ENCODE data around the gene ERAL1. TPM values are rescaled to one million over a fixed set of nuclear protein-coding genes. Genes with fewer than 3 reads are reported as not detected.

The ERAL1 gene
- total and polyA plus RNA-seq, 2 of the 4 experiments (the other 2 are of a cell fraction): 34.1 to 62.3 TPM

DNA sequence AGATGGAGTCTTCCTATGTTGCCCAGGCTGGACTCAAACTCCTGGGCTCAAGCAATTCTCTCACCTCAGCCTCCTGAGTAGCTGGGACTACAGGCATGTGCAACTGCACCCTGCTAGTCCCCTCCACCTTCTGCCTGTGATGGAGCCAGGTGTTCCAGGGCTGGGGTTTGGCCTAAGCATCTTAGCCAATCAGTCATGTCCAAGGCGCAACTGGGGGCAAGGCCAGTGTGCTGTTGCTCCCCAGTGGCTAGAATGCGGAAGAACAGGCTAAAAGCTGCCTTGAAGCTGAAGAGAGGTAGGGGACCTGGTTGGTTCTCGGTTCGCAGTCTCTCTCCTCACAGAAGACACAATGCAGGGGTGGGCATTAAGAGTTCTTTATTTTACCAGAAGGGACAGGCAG lies 24.2 kb downstream of the ERAL1 start:
- peaks cover 42% of the 10 kb centered on the region for H3K36me3 ChIP-seq (ENCODE audit: control insufficient read depth, insufficient read depth, low read length)
- no peaks in the 10 kb centered on the region for H3K9me1 ChIP-seq (ENCODE audit: insufficient read depth, low read length)
- POLR2A ChIA-PET (ENCODE audit: unreplicated experiment): no interaction called here
- no peak overlapping the region for H2BK5ac ChIP-seq (ENCODE audit: low read depth, low read length, poor library complexity, severe bottlenecking)
- intact Hi-C loops (cut with micrococcal nuclease): loop anchor here (1.0 kb wide), 1 partner anchor 116 kb away; no protein-coding TSS in a partner anchor
- no peak overlapping the region for H3K23ac ChIP-seq (ENCODE audit: low read depth, low read length)
- no peak overlapping the region for H2AFZ ChIP-seq (replicated peaks; ENCODE audit: low read length, poor library complexity)
- H2BK120ac ChIP-seq (ENCODE audit: low read depth, low read length): no peak overlapping the region
- BruUV-seq (replicated peaks): no TSS peak
- no peak overlapping the region for H3K14ac ChIP-seq (replicated peaks; ENCODE audit: low read depth, low read length)
- no peak overlapping the region for H4K8ac ChIP-seq (ENCODE audit: low read depth in 2 of 2, low read length in 2 of 2)
- H3K18ac ChIP-seq (ENCODE audit: low read depth, low read length): no peak overlapping the region
- no peak overlapping the region for H2BK20ac ChIP-seq (ENCODE audit: low read depth, low read length)
- no peak overlapping the region for H3K56ac ChIP-seq (ENCODE audit: extremely low read depth, insufficient read depth, low read length)
- H3K9me3 ChIP-seq (ENCODE audit: control insufficient read depth, insufficient read depth, low read length): no peaks in the 10 kb centered on the region
- dilution Hi-C loops (cut with HindIII; ENCODE audit: low sequenced_read_pairs, unreplicated experiment): no loop called here
- no peak overlapping the region for H3K27ac ChIP-seq (ENCODE audit: insufficient read depth, low read length)
- TF ChIP-seq, protein P1, sequence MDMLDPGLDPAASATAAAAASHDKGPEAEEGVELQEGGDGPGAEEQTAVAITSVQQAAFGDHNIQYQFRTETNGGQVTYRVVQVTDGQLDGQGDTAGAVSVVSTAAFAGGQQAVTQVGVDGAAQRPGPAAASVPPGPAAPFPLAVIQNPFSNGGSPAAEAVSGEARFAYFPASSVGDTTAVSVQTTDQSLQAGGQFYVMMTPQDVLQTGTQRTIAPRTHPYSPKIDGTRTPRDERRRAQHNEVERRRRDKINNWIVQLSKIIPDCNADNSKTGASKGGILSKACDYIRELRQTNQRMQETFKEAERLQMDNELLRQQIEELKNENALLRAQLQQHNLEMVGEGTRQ (IDR thresholded peaks at IDR 0.05; ENCODE audit: low read depth, low read length): no peak
- TF ChIP-seq, protein P2, sequence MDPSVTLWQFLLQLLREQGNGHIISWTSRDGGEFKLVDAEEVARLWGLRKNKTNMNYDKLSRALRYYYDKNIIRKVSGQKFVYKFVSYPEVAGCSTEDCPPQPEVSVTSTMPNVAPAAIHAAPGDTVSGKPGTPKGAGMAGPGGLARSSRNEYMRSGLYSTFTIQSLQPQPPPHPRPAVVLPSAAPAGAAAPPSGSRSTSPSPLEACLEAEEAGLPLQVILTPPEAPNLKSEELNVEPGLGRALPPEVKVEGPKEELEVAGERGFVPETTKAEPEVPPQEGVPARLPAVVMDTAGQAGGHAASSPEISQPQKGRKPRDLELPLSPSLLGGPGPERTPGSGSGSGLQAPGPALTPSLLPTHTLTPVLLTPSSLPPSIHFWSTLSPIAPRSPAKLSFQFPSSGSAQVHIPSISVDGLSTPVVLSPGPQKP (IDR thresholded peaks at IDR 0.05; ENCODE audit: borderline replicate concordance, low read depth, low read length): no peak
- TF ChIP-seq BHLHE40 (IDR thresholded peaks at IDR 0.05; ENCODE audit: low read depth, low read length) (no peak), POLR2A (IDR thresholded peaks at IDR 0.05; ENCODE audit: low read depth, low read length) (no peak), RFX5 (IDR thresholded peaks at IDR 0.05; ENCODE audit: low read depth, low read length) (no peak), FOS (IDR thresholded peaks at IDR 0.05; ENCODE audit: low read depth, low read length) (no peak), NFE2L2 (IDR thresholded peaks at IDR 0.05; ENCODE audit: low read depth, low read length) (no peak), SMC3 (IDR thresholded peaks at IDR 0.05; ENCODE audit: low read depth, low read length) (peak; percentile 32; the same call in 1 of the 2 replicates), CHD1 (IDR thresholded peaks at IDR 0.05; ENCODE audit: low read depth, low read length) (no peak), RCOR1 (IDR thresholded peaks at IDR 0.05; ENCODE audit: insufficient replicate concordance, low read length) (no peak), MXI1 (IDR thresholded peaks at IDR 0.05; ENCODE audit: borderline replicate concordance, low read depth, low read length) (no peak), RAD21 (IDR thresholded peaks at IDR 0.05; ENCODE audit: low read length) (peak; percentile 57), CEBPB (IDR thresholded peaks at IDR 0.05; ENCODE audit: low read depth, low read length) (no peak)
- TF ChIP-seq, protein P3, sequence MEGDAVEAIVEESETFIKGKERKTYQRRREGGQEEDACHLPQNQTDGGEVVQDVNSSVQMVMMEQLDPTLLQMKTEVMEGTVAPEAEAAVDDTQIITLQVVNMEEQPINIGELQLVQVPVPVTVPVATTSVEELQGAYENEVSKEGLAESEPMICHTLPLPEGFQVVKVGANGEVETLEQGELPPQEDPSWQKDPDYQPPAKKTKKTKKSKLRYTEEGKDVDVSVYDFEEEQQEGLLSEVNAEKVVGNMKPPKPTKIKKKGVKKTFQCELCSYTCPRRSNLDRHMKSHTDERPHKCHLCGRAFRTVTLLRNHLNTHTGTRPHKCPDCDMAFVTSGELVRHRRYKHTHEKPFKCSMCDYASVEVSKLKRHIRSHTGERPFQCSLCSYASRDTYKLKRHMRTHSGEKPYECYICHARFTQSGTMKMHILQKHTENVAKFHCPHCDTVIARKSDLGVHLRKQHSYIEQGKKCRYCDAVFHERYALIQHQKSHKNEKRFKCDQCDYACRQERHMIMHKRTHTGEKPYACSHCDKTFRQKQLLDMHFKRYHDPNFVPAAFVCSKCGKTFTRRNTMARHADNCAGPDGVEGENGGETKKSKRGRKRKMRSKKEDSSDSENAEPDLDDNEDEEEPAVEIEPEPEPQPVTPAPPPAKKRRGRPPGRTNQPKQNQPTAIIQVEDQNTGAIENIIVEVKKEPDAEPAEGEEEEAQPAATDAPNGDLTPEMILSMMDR (conservative IDR thresholded peaks at IDR 0.05; ENCODE audit: low read depth, low read length): peak; percentile 50
- CTCF ChIA-PET: interaction anchor here (0.5 to 2.1 kb wide), 4 partner anchors 53 to 152 kb away, joined by 3 to 11 read pairs (median 6); partner anchors contain the start of gene TLCD1
- ATAC-seq (ENCODE audit: low read depth) (peak; percentile 82), DNase-seq (peak; percentile 32)
- no peak overlapping the region for H3K9ac ChIP-seq (ENCODE audit: low read depth, low read length)
- H2AK5ac ChIP-seq (ENCODE audit: low read depth, low read length): no peak overlapping the region
- in situ Hi-C loops (cut with MboI; ENCODE audit: low sequenced_read_pairs): no loop called here
- H3K4ac ChIP-seq (ENCODE audit: low read depth, low read length): no peak overlapping the region
- 83% methylated on average over 2 of the region's 4 CpGs; no CpG with 5 or more reads in 1 of the 2 experiments for WGBS, 2 experiments (ENCODE audit: extremely low coverage in 2 of 2, insufficient read length in 1 of 2)
- H3K4me2 ChIP-seq (ENCODE audit: low read depth, low read length): no peak overlapping the region
- no peaks in the 10 kb centered on the region for H3K4me1 ChIP-seq (ENCODE audit: control insufficient read depth, insufficient read depth, low read length)
- no peak overlapping the region for H4K91ac ChIP-seq (ENCODE audit: insufficient read depth, low read depth, low read length)
- no peaks in the 10 kb centered on the region for H3K79me1 ChIP-seq (ENCODE audit: low read depth in 1 of 2, low read length in 2 of 2)
- no peak overlapping the region for H4K5ac ChIP-seq (ENCODE audit: low read depth, low read length)
- no peak overlapping the region for H2AK9ac ChIP-seq (replicated peaks; ENCODE audit: low read depth, low read length, poor library complexity)
- no peaks in the 10 kb centered on the region for H3K27me3 ChIP-seq (ENCODE audit: control insufficient read depth, insufficient read depth, low read length)
- no peak overlapping the region for H3K4me3 ChIP-seq (ENCODE audit: insufficient read depth, low read depth, low read length)
- H2BK15ac ChIP-seq (ENCODE audit: low read depth, low read length): no peak overlapping the region
- no peaks in the 10 kb centered on the region for H4K20me1 ChIP-seq (ENCODE audit: insufficient read depth, low read length)
